LNCAP (cell line): ENCODE data around the gene BRCC3.

Experiments used
- CTCF ChIP-seq: fragments of 450-650 bp; IDR thresholded peaks from 2 replicates; pipeline ENCODE4 v1.5.1; 2017; ENCODE audit warnings: mild to moderate bottlenecking

BRCC3 gene

GRCh38 chrX:155127465-155127864 is 56.2 kb downstream of the BRCC3 start:
- no peak for TF ChIP-seq CTCF

- TF ChIP-seq CTCF = no peak
Measured at GRCh38 chrX:155127940-155128339, 56.6 kb downstream of the BRCC3 start.

GRCh38 chrX:155132110-155132509 is 60.8 kb downstream of the BRCC3 start:
- no peak for TF ChIP-seq CTCF

GRCh38 chrX:155134255-155134654 is 62.9 kb downstream of the BRCC3 start:
- TF ChIP-seq CTCF = no peak

- TF ChIP-seq CTCF = no peak
Measured at GRCh38 chrX:155143959-155144548, 72.7 kb downstream of the BRCC3 start.

GRCh38 chrX:155144926-155145325 is 73.6 kb downstream of the BRCC3 start:
- TF ChIP-seq CTCF = no peak

GRCh38 chrX:155148724-155149537 is 77.6 kb downstream of the BRCC3 start:
- TF ChIP-seq CTCF = peak; percentile 44
